OCI-LY1 (cell line): ENCODE measurements around the gene RCBTB1.
"Not testable (repeated sequence)": the region's sequence is repeated elsewhere in the genome, so short reads cannot be mapped to it uniquely, and the experiment has no call there.

Experiments
- H2AFZ ChIP-seq: fragments of 200-600 bp; sonication (generic), shearing (Covaris generic); 2 replicates; pipeline ENCODE4 v1.6.0; 2014; ENCODE audit warnings: antibody characterized with exemption, mild to moderate bottlenecking, low read length
- H3F3A ChIP-seq: fragments of 200-600 bp; sonication (generic), shearing (Covaris generic); 2 replicates; pipeline ENCODE4 v1.6.0; 2014; ENCODE audit warnings: mild to moderate bottlenecking, antibody characterized with exemption, low read length, moderate library complexity; ENCODE audit not compliant: insufficient read depth
- H3K27ac ChIP-seq: fragments of 200-600 bp; sonication (generic); 2 replicates; pipeline ENCODE4 v1.5.1; 2014; ENCODE audit warnings: low read length, mixed run types, mild to moderate bottlenecking, low read depth; ENCODE audit not compliant: poor library complexity, severe bottlenecking
- H3K27me3 ChIP-seq: fragments of 200-600 bp; sonication (generic); 2 replicates; pipeline ENCODE4 v1.6.0; 2014; ENCODE audit warnings: antibody characterized with exemption, mild to moderate bottlenecking, low read length, moderate library complexity; ENCODE audit not compliant: insufficient read depth
- H3K36me3 ChIP-seq: fragments of 200-600 bp; sonication (generic); 2 replicates; pipeline ENCODE4 v1.6.1; 2014; ENCODE audit warnings: mild to moderate bottlenecking, antibody characterized with exemption, low read length, moderate library complexity, mixed read lengths; ENCODE audit not compliant: insufficient read depth
- H3K4me1 ChIP-seq: fragments of 200-600 bp; sonication (generic); 2 replicates; pipeline ENCODE4 v1.5.1; 2014; ENCODE audit warnings: mild to moderate bottlenecking, low read length, moderate library complexity; ENCODE audit not compliant: insufficient read depth, severe bottlenecking
- H3K4me2 ChIP-seq: fragments of 200-600 bp; sonication (generic), shearing (Covaris generic); 2 replicates; pipeline ENCODE4 v1.6.1; 2014; ENCODE audit warnings: low read length
- H3K4me3 ChIP-seq: fragments of 200-600 bp; sonication (generic); 2 replicates; pipeline ENCODE4 v1.5.1; 2014; ENCODE audit warnings: low read length, low read depth, mild to moderate bottlenecking, mixed read lengths; ENCODE audit not compliant: poor library complexity, severe bottlenecking
- H3K79me2 ChIP-seq: fragments of 200-600 bp; shearing (Covaris generic); 2 replicates; pipeline ENCODE4 v1.6.1; 2016; ENCODE audit warnings: mixed run types, low read length, mixed read lengths; ENCODE audit not compliant: insufficient read depth
- H3K9ac ChIP-seq: fragments of 200-600 bp; sonication (generic), shearing (Covaris generic); 2 replicates; pipeline ENCODE4 v1.6.1; 2014; ENCODE audit warnings: mild to moderate bottlenecking, low read length, mixed read lengths
- H3K9me2 ChIP-seq: fragments of 200-600 bp; sonication (generic), shearing (Covaris generic); 2 replicates; pipeline ENCODE4 v1.6.1; 2014; ENCODE audit warnings: low read depth, mild to moderate bottlenecking, low read length, mixed read lengths
- H3K9me3 ChIP-seq: fragments of 200-600 bp; shearing (Covaris generic); 2 replicates; pipeline ENCODE4 v1.6.1; 2014; ENCODE audit warnings: low read length, mixed read lengths
- H4K20me1 ChIP-seq: fragments of 200-600 bp; sonication (generic), shearing (Covaris generic); 2 replicates; pipeline ENCODE4 v1.6.0; 2016; ENCODE audit warnings: mild to moderate bottlenecking, low read length; ENCODE audit not compliant: insufficient read depth
- EZH2 ChIP-seq: fragments of 200-600 bp; sonication (generic), shearing (Covaris generic); IDR thresholded peaks from 2 replicates; pipeline ENCODE4 v1.8.0; 2017; ENCODE audit warnings: borderline replicate concordance, mixed run types, mild to moderate bottlenecking, antibody characterized with exemption, low read length, moderate library complexity, mixed read lengths
- TF ChIP-seq, protein P1 (sequence below): fragments of 200-600 bp; sonication (generic), shearing (Covaris generic); IDR thresholded peaks from 2 replicates; pipeline ENCODE4 v1.5.1; 2017; ENCODE audit warnings: mild to moderate bottlenecking, antibody characterized with exemption, low read length, moderate library complexity, mixed read lengths

Gene RCBTB1

DNA sequence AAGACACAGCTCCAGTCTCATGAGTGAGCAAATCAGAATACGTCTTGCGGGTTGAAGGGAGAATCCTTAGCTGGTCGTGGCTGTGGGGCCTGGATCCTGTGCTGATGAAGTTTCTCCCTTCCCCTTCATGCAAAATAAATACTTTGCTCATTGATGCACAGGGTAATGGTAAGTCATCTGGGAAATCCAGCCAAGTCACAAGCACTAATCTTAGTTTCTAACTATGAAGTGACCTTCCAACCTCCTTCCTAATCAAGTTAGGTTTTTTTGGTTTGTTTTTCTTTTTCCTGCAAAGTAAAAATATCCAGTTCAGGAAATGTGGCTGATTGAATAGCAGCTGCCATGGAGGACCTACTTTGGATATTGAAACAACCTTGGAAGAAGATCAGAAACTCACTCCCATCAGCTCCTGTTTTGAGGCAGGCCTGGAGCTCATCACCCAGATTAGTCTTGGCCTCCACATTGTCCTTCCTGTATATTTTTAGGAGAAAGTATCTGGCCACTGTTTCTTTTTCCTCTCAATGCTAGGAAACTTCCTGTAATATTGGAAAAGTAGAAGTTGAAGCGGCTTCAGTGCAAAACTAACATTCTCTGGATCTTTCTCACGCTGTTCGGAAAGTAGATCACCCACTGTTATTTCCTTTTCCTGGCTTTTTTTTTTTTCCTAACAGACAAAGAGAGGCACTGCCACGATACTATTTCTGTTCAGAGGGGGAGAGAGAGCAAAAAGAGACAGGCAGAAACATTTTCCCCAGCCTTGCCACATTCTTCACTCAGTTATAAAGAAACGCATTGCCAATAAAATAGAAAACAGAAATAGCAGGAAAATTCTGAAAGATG lies 30.7 kb upstream of the RCBTB1 start:
- peaks cover 13% of the 10 kb centered on the region for H3K4me1 ChIP-seq
- peak overlapping the region; percentile 23; the same call in 1 of the 2 replicates for H2AFZ ChIP-seq
- no peaks in the 10 kb centered on the region for H3K27me3 ChIP-seq
- no peak overlapping the region for H3K9ac ChIP-seq
- no peak overlapping the region for H3K4me3 ChIP-seq
- no peaks in the 10 kb centered on the region for H3K36me3 ChIP-seq
- H3K9me3 ChIP-seq = no peaks in the 10 kb centered on the region
- H3K79me2 ChIP-seq = no peaks in the 10 kb centered on the region
- no peak overlapping the region for H3K27ac ChIP-seq
- no peaks in the 10 kb centered on the region for H3F3A ChIP-seq
- H3K9me2 ChIP-seq = no peaks in the 10 kb centered on the region
- TF ChIP-seq, protein P1, sequence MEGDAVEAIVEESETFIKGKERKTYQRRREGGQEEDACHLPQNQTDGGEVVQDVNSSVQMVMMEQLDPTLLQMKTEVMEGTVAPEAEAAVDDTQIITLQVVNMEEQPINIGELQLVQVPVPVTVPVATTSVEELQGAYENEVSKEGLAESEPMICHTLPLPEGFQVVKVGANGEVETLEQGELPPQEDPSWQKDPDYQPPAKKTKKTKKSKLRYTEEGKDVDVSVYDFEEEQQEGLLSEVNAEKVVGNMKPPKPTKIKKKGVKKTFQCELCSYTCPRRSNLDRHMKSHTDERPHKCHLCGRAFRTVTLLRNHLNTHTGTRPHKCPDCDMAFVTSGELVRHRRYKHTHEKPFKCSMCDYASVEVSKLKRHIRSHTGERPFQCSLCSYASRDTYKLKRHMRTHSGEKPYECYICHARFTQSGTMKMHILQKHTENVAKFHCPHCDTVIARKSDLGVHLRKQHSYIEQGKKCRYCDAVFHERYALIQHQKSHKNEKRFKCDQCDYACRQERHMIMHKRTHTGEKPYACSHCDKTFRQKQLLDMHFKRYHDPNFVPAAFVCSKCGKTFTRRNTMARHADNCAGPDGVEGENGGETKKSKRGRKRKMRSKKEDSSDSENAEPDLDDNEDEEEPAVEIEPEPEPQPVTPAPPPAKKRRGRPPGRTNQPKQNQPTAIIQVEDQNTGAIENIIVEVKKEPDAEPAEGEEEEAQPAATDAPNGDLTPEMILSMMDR = no peak
- no peak for TF ChIP-seq EZH2
- H3K4me2 ChIP-seq = no peak overlapping the region
- H4K20me1 ChIP-seq = no peaks in the 10 kb centered on the region

DNA sequence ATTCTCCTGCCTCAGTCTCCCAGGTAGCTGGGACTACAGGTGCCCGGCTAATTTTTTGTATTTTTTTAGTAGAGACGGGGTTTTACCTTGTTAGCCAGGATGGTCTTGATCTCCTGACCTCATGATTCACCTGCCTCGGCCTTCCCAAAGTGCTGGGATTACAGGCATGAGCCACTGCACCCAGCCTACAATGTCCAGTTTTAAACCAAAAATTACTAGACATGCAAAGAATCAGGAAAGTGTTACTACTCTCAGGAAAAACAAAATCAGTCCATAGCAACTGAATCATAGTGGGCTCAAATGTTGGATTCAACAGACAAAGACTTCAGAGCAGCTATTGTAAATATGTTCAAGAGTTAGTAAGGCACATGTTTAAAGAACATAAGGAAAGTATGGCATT lies 26.7 kb upstream of the RCBTB1 start:
- not testable (repeated sequence) for H3K36me3 ChIP-seq, H3K27ac ChIP-seq, H2AFZ ChIP-seq, H3K4me2 ChIP-seq, H3K9me2 ChIP-seq, H3K27me3 ChIP-seq, H3K4me3 ChIP-seq, H3K9me3 ChIP-seq, H3F3A ChIP-seq, H4K20me1 ChIP-seq, H3K9ac ChIP-seq, H3K79me2 ChIP-seq
- peaks cover 19% of the 10 kb centered on the region for H3K4me1 ChIP-seq

GRCh38 chr13:49610176-49610575 lies 24.8 kb upstream of the RCBTB1 start:
- peaks cover 30% of the 10 kb centered on the region for H3K4me1 ChIP-seq
- H3K79me2 ChIP-seq = no peaks in the 10 kb centered on the region
- no peaks in the 10 kb centered on the region for H3K36me3 ChIP-seq
- H3K27ac ChIP-seq = no peak overlapping the region
- no peak overlapping the region for H3K9ac ChIP-seq
- H3K9me2 ChIP-seq = no peaks in the 10 kb centered on the region
- H3K4me2 ChIP-seq = no peak overlapping the region
- H3K27me3 ChIP-seq = no peaks in the 10 kb centered on the region
- H3K9me3 ChIP-seq = no peaks in the 10 kb centered on the region
- no peak for TF ChIP-seq EZH2
- TF ChIP-seq, protein P1 = no peak
- H4K20me1 ChIP-seq = no peaks in the 10 kb centered on the region
- H3K4me3 ChIP-seq = no peak overlapping the region
- H2AFZ ChIP-seq = no peak overlapping the region
- H3F3A ChIP-seq = 0 out of 2 replicates have a peak, but pooled peaks cover 3% of the 10 kb centered on the region
